IMR-90 (cell line): ENCODE results near the gene STAC3. TPM values are rescaled to one million over a fixed set of nuclear protein-coding genes. Genes with fewer than 3 reads are reported as not detected.

Experiments used
- ATAC-seq: fragments of 200-7000 bp; cut with Tn5 transposase; 2 replicates; pipeline ENCODE4 v1.9.1; 2020; ENCODE audit warnings: low read depth, mild to moderate bottlenecking, moderate library complexity
- BruUV-seq: library from RNA; stranded (reverse); fragments of 400-500 nt; replicated peaks from 2 replicates; lab custom pipeline; 2021; lab: Mats Ljungman, UMichigan
- CTCF ChIA-PET: fragments of 300-600 bp; formaldehyde crosslinking; extraction: SDS; loops from one replicate; lab custom pipeline; 2021; ENCODE audit warnings: antibody characterized with exemption; lab: Yijun Ruan, JAX
- POLR2A ChIA-PET: fragments of 300-600 bp; sonication (Branson Sonifier 250); formaldehyde crosslinking; loops from one replicate; lab custom pipeline; 2022; ENCODE audit warnings: antibody characterized with exemption; ENCODE audit not compliant: unreplicated experiment; lab: Charles Lee
- DNase-seq: peaks from one replicate; pipeline ENCODE4 v3.0.0; 2013
- H2AFZ ChIP-seq: replicated peaks from 2 replicates; pipeline ENCODE3; 2013; ENCODE audit warnings: low read length, mild to moderate bottlenecking; ENCODE audit not compliant: poor library complexity
- H2AK5ac ChIP-seq: 2 replicates; pipeline ENCODE4 v1.6.1; 2013; ENCODE audit warnings: low read depth, low read length, inconsistent platforms
- H2AK9ac ChIP-seq: replicated peaks from 2 replicates; pipeline ENCODE3; 2013; ENCODE audit warnings: mild to moderate bottlenecking, low read depth, low read length, moderate library complexity; ENCODE audit not compliant: poor library complexity
- H2BK120ac ChIP-seq: 2 replicates; pipeline ENCODE4 v1.6.1; 2013; ENCODE audit warnings: low read depth, low read length, inconsistent platforms
- H2BK15ac ChIP-seq: 3 replicates; pipeline ENCODE4 v1.6.1; 2013; ENCODE audit warnings: low read depth, low read length, inconsistent platforms
- H2BK20ac ChIP-seq: 2 replicates; pipeline ENCODE4 v1.6.1; 2013; ENCODE audit warnings: low read depth, mild to moderate bottlenecking, inconsistent platforms, low read length, moderate library complexity
- H2BK5ac ChIP-seq: 2 replicates; pipeline ENCODE4 v1.6.1; 2013; ENCODE audit warnings: mild to moderate bottlenecking, low read depth, low read length, inconsistent platforms; ENCODE audit not compliant: poor library complexity, severe bottlenecking
- H3K14ac ChIP-seq: replicated peaks from 2 replicates; pipeline ENCODE4 v1.6.1; 2013; ENCODE audit warnings: low read depth, low read length, inconsistent platforms
- H3K18ac ChIP-seq: 2 replicates; pipeline ENCODE4 v1.6.1; 2013; ENCODE audit warnings: low read depth, low read length, control low read depth
- H3K23ac ChIP-seq: 2 replicates; pipeline ENCODE4 v1.6.1; 2013; ENCODE audit warnings: low read depth, low read length, inconsistent platforms
- H3K27ac ChIP-seq: 2 replicates; pipeline ENCODE4 v1.5.1; 2013; ENCODE audit warnings: mild to moderate bottlenecking, control low read depth, low read length; ENCODE audit not compliant: insufficient read depth
- H3K27me3 ChIP-seq: 2 replicates; pipeline ENCODE4 v1.6.1; 2013; ENCODE audit warnings: low read length; ENCODE audit not compliant: control insufficient read depth, insufficient read depth
- H3K36me3 ChIP-seq: 2 replicates; pipeline ENCODE4 v1.6.1; 2013; ENCODE audit warnings: low read length, mixed read lengths; ENCODE audit not compliant: control insufficient read depth, insufficient read depth
- H3K4ac ChIP-seq: 2 replicates; pipeline ENCODE4 v1.6.1; 2013; ENCODE audit warnings: low read depth, low read length, inconsistent platforms
- H3K4me1 ChIP-seq: 2 replicates; pipeline ENCODE4 v1.6.1; 2013; ENCODE audit warnings: low read length, mixed read lengths; ENCODE audit not compliant: control insufficient read depth, insufficient read depth
- H3K4me2 ChIP-seq: 2 replicates; pipeline ENCODE4 v1.6.1; 2013; ENCODE audit warnings: low read depth, mild to moderate bottlenecking, control low read depth, low read length, moderate library complexity
- H3K4me3 ChIP-seq: 2 replicates; pipeline ENCODE4 v1.5.1; 2013; ENCODE audit warnings: low read depth, mild to moderate bottlenecking, control low read depth, low read length, moderate library complexity; ENCODE audit not compliant: insufficient read depth
- H3K56ac ChIP-seq: 2 replicates; pipeline ENCODE4 v1.6.1; 2013; ENCODE audit warnings: low read length, inconsistent platforms; ENCODE audit not compliant: insufficient read depth; ENCODE audit errors: extremely low read depth
- H3K79me1 ChIP-seq, 2 experiments: 2 replicates each; pipeline ENCODE4 v1.6.1; 2013; ENCODE audit warnings: low read length in 2 of 2, inconsistent platforms in 1 of 2, low read depth in 1 of 2
- H3K9ac ChIP-seq: 2 replicates; pipeline ENCODE4 v1.6.1; 2013; ENCODE audit warnings: low read depth, low read length, control low read depth
- H3K9me1 ChIP-seq: 2 replicates; pipeline ENCODE4 v1.6.1; 2013; ENCODE audit warnings: low read length, inconsistent platforms; ENCODE audit not compliant: insufficient read depth
- H3K9me3 ChIP-seq: 2 replicates; pipeline ENCODE4 v1.6.1; 2013; ENCODE audit warnings: low read length; ENCODE audit not compliant: control insufficient read depth, insufficient read depth
- H4K20me1 ChIP-seq: 2 replicates; pipeline ENCODE4 v1.6.1; 2013; ENCODE audit warnings: low read length, inconsistent platforms; ENCODE audit not compliant: insufficient read depth
- H4K5ac ChIP-seq: 2 replicates; pipeline ENCODE4 v1.6.1; 2013; ENCODE audit warnings: mild to moderate bottlenecking, low read depth, low read length, control low read depth
- H4K8ac ChIP-seq, 2 experiments: 2 replicates each; pipeline ENCODE4 v1.6.1; 2013; ENCODE audit warnings: low read depth in 2 of 2, low read length in 2 of 2, control low read depth in 1 of 2, inconsistent platforms in 1 of 2
- H4K91ac ChIP-seq: 2 replicates; pipeline ENCODE4 v1.6.1; 2013; ENCODE audit warnings: low read depth, low read length, inconsistent platforms; ENCODE audit not compliant: insufficient read depth
- FOS ChIP-seq: fragments of 150-350 bp; IDR thresholded peaks from 2 replicates; pipeline ENCODE4 v1.6.1; 2016; ENCODE audit warnings: low read depth, low read length
- MAZ ChIP-seq: IDR thresholded peaks from 2 replicates; pipeline ENCODE4 v1.6.1; 2012; ENCODE audit warnings: low read depth, mild to moderate bottlenecking, low read length, improper control_type of control experiment, moderate library complexity, borderline replicate concordance
- RAD21 ChIP-seq: IDR thresholded peaks from 2 replicates; pipeline ENCODE4 v1.6.1; 2012; ENCODE audit warnings: low read length, improper control_type of control experiment
- RCOR1 ChIP-seq: IDR thresholded peaks from 2 replicates; pipeline ENCODE4 v1.6.1; 2012; ENCODE audit warnings: mild to moderate bottlenecking, low read length, improper control_type of control experiment; ENCODE audit not compliant: insufficient replicate concordance
- RFX5 ChIP-seq: IDR thresholded peaks from 2 replicates; pipeline ENCODE4 v1.8.0; 2012; ENCODE audit warnings: low read depth, mild to moderate bottlenecking, low read length, moderate library complexity
- whole genome bisulfite sequencing, 2 experiments: methylation state at CpG; one replicate each; pipeline versions ENCODE4 v1.1.5 to v1.1.7; 2013; ENCODE audit warnings: missing lambda C conversion rate in 2 of 2; ENCODE audit not compliant: insufficient read length in 1 of 2; ENCODE audit errors: extremely low coverage in 2 of 2; 5-methylcytosine and 5-hydroxymethylcytosine counted together
- dilution Hi-C: fragments of 300-500 bp; cut with HindIII; formaldehyde crosslinking; loops from one replicate; pipeline ENCODE4 v1.14.3; 2018; ENCODE audit warnings: low sequenced_read_pairs; ENCODE audit not compliant: unreplicated experiment
- in situ Hi-C: fragments of 300-500 bp; cut with MboI; formaldehyde crosslinking; loops from 3 replicates; pipeline ENCODE4 v1.14.3; 2019; ENCODE audit warnings: low sequenced_read_pairs, inconsistent platforms, mixed read lengths
- intact Hi-C: fragments of 100-400 bp; cut with micrococcal nuclease; formaldehyde crosslinking; loops from 2 replicates; pipeline ENCODE4 v1.10.0; 2022
- polyA plus RNA-seq, 3 experiments: library from polyadenylated mRNA; depleted of rRNA; stranded (reverse); fragments of >200 nt; gene quantifications; 2 replicates each; pipeline ENCODE4 v1.2.3, GENCODE V29; 2012; ENCODE audit warnings: low replicate concordance in 1 of 3
- total RNA-seq: library from RNA; depleted of rRNA; stranded (reverse); fragments of >200 nt; gene quantifications from 2 replicates; pipeline ENCODE4 v1.2.3, GENCODE V29; 2012
- TF ChIP-seq, protein P1 (sequence below): fragments of 150-350 bp; IDR thresholded peaks from 2 replicates; pipeline ENCODE4 v1.6.1; 2017; ENCODE audit warnings: mild to moderate bottlenecking, antibody characterized with exemption, low read length, low read depth
- TF ChIP-seq, protein P2 (sequence below): conservative IDR thresholded peaks from 2 replicates; pipeline ENCODE4 v1.5.1; 2012; ENCODE audit warnings: mild to moderate bottlenecking, low read depth, low read length, improper control_type of control experiment

STAC3 gene
- total and polyA plus RNA-seq, 2 of the 4 experiments (the other 2 are of a cell fraction) = 0.18 to 0.67 TPM

DNA sequence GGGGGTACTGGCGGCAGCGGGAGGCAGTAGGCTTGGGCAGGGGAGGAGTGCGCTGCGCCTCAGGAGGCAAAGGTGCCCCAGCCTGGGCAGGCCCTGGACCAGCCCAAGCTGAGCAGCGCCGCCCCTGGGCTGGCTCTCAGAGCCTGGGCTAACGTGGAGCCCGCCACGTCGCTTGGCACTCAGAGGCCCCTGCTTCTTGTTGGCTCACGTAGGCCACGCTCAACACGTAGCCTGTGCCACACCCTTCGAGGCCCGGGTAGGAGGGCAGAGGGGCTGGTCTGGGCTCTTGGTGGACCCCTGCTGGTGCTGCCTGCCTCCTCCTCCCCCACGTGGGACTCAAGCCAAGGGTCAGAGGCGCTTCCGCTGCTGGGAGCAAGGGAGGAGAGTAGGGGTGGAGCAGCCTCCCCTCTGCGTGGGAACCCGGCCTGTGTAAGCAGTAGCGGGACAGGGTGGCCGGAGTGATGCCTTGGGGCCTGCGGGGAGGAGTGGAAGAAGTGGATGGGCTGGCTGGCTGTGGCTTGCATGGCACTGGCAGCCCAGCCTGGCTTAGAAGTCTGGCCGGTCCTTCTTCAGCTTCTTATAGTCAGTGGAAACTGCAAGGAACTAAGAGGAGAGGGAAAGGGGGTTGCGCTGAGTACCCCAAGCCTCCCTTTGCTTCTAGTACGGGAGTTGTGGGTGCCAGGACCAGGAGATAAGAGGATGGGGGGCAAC lies 15.8 kb downstream of the STAC3 start:
- Histone ChIP-seq H3K9me3 (no peaks in the 10 kb centered on the region), H2BK5ac (no peak overlapping the region), H3K4me3 (no peak overlapping the region), H3K36me3 (peaks cover 45% of the 10 kb centered on the region), H4K8ac (no peak overlapping the region; a peak in 1 of 4 replicates), H3K4me1 (peaks cover 11% of the 10 kb centered on the region), H4K91ac (no peak overlapping the region), H3K14ac (0 out of 2 replicates have a peak overlapping the region, but pooled peaks have one; percentile 14), H4K20me1 (peaks cover 44% of the 10 kb centered on the region), H2BK120ac (no peak overlapping the region), H3K4me2 (no peak overlapping the region), H3K23ac (no peak overlapping the region), H3K18ac (no peak overlapping the region), H3K4ac (no peak overlapping the region), H3K27me3 (no peaks in the 10 kb centered on the region), H3K56ac (no peak overlapping the region), H3K27ac (no peak overlapping the region; the same call in 1 of the 2 replicates), H2AK5ac (no peak overlapping the region), H2AK9ac (peak overlapping the region; percentile 5), H3K9me1 (peaks cover 14% of the 10 kb centered on the region), H4K5ac (no peak overlapping the region), H2AFZ (peak overlapping the region; percentile 35), H2BK20ac (no peak overlapping the region), H2BK15ac (no peak overlapping the region), H3K9ac (no peak overlapping the region), H3K79me1 (peaks cover 27 to 45% of the 10 kb centered on the region in 2 experiments)
- DNase-seq (peak; percentile 60), ATAC-seq (no peak)
- CTCF ChIA-PET = no interaction called here
- in situ Hi-C loops = no loop called here
- no TSS peak for BruUV-seq
- TF ChIP-seq MAZ (no peak), RFX5 (no peak), FOS (no peak), RCOR1 (no peak), RAD21 (no peak)
- TF ChIP-seq, protein P1, sequence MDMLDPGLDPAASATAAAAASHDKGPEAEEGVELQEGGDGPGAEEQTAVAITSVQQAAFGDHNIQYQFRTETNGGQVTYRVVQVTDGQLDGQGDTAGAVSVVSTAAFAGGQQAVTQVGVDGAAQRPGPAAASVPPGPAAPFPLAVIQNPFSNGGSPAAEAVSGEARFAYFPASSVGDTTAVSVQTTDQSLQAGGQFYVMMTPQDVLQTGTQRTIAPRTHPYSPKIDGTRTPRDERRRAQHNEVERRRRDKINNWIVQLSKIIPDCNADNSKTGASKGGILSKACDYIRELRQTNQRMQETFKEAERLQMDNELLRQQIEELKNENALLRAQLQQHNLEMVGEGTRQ = no peak
- TF ChIP-seq, protein P2, sequence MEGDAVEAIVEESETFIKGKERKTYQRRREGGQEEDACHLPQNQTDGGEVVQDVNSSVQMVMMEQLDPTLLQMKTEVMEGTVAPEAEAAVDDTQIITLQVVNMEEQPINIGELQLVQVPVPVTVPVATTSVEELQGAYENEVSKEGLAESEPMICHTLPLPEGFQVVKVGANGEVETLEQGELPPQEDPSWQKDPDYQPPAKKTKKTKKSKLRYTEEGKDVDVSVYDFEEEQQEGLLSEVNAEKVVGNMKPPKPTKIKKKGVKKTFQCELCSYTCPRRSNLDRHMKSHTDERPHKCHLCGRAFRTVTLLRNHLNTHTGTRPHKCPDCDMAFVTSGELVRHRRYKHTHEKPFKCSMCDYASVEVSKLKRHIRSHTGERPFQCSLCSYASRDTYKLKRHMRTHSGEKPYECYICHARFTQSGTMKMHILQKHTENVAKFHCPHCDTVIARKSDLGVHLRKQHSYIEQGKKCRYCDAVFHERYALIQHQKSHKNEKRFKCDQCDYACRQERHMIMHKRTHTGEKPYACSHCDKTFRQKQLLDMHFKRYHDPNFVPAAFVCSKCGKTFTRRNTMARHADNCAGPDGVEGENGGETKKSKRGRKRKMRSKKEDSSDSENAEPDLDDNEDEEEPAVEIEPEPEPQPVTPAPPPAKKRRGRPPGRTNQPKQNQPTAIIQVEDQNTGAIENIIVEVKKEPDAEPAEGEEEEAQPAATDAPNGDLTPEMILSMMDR = 0 out of 2 replicates have a peak, but pooled peaks have one; percentile 9
- intact Hi-C loops = loop anchor here (5.0 kb wide), 1 partner anchor 168 kb away; no protein-coding TSS in a partner anchor
- WGBS, 2 experiments = 71% methylated on average over 8 of the region's 26 CpGs; no CpG with 5 or more reads in 1 of the 2 experiments
- POLR2A ChIA-PET = interaction anchor here (0.5 kb wide), 1 partner anchor 22 kb away, joined by 9 read pairs; no protein-coding TSS in a partner anchor
- dilution Hi-C loops = no loop called here
